HUES64 (cell line): ENCODE measurements around the gene MAST2.
"Not testable (repeated sequence)": the region's sequence is repeated elsewhere in the genome, so short reads cannot be mapped to it uniquely, and the experiment has no call there.

ENCODE experiments used
- H3K27ac ChIP-seq: 2 replicates; pipeline ENCODE4 v1.7.0; 2013; ENCODE audit warnings: low read depth, low read length, inconsistent platforms
- H3K27me3 ChIP-seq: 2 replicates; pipeline ENCODE4 v1.6.1; 2013; ENCODE audit warnings: mild to moderate bottlenecking, low read length; ENCODE audit not compliant: insufficient read depth
- H3K36me3 ChIP-seq: 2 replicates; pipeline ENCODE4 v1.6.1; 2013; ENCODE audit warnings: mild to moderate bottlenecking, low read length; ENCODE audit not compliant: insufficient read depth
- H3K4me1 ChIP-seq: 2 replicates; pipeline ENCODE4 v1.6.1; 2013; ENCODE audit warnings: mild to moderate bottlenecking, low read length, moderate library complexity; ENCODE audit not compliant: insufficient read depth
- H3K4me3 ChIP-seq: 2 replicates; pipeline ENCODE4 v1.5.1; 2013; ENCODE audit warnings: mild to moderate bottlenecking, low read length, moderate library complexity
- H3K9ac ChIP-seq: 2 replicates; pipeline ENCODE4 v1.6.1; 2013; ENCODE audit warnings: mild to moderate bottlenecking, low read depth, low read length
- H3K9me3 ChIP-seq: 2 replicates; pipeline ENCODE4 v1.6.1; 2013; ENCODE audit warnings: low read depth, low read length; ENCODE audit not compliant: insufficient read depth
- WGBS: fragments of 150-250, 120-280 bp; methylation state at CpG from one replicate; pipeline ENCODE4 v1.1.7; 2013; ENCODE audit warnings: missing lambda C conversion rate; 5-methylcytosine and 5-hydroxymethylcytosine counted together

MAST2 gene

GRCh38 chr1:45924736-45925135, 121.3 kb downstream of the MAST2 start:
- Histone ChIP-seq H3K4me1 (peaks cover 48% of the 10 kb centered on the region), H3K9me3 (no peaks in the 10 kb centered on the region), H3K36me3 (no peaks in the 10 kb centered on the region), H3K27ac (no peak overlapping the region), H3K9ac (no peak overlapping the region), H3K4me3 (no peak overlapping the region), H3K27me3 (no peaks in the 10 kb centered on the region)
- 85% methylated on average over 1 of the region's 1 CpG for WGBS

GRCh38 chr1:45925728-45926287, 122.4 kb downstream of the MAST2 start:
- H3K4me3 ChIP-seq = peak overlapping the region; percentile 41; the same call in 1 of the 2 replicates
- H3K36me3 ChIP-seq = no peaks in the 10 kb centered on the region
- no peak overlapping the region for H3K9ac ChIP-seq
- H3K9me3 ChIP-seq = no peaks in the 10 kb centered on the region
- 84% methylated on average over 2 of the region's 2 CpGs for WGBS
- H3K27ac ChIP-seq = peak overlapping the region; percentile 80; the same call in 1 of the 2 replicates
- peaks cover 57% of the 10 kb centered on the region for H3K4me1 ChIP-seq
- H3K27me3 ChIP-seq = no peaks in the 10 kb centered on the region

GRCh38 chr1:45926330-45926729, 122.9 kb downstream of the MAST2 start:
- no peaks in the 10 kb centered on the region for H3K27me3 ChIP-seq
- peak overlapping the region; percentile 80; the same call in 1 of the 2 replicates for H3K27ac ChIP-seq
- H3K9ac ChIP-seq = peak overlapping the region; percentile 44
- H3K9me3 ChIP-seq = no peaks in the 10 kb centered on the region
- WGBS = 21% methylated on average over 2 of the region's 2 CpGs
- H3K4me3 ChIP-seq = peak overlapping the region; percentile 41
- peaks cover 57% of the 10 kb centered on the region for H3K4me1 ChIP-seq
- no peaks in the 10 kb centered on the region for H3K36me3 ChIP-seq

- 2% methylated on average over 14 of the region's 14 CpGs for WGBS
- not testable (repeated sequence) for H3K36me3 ChIP-seq, H3K9me3 ChIP-seq, H3K27me3 ChIP-seq
- Histone ChIP-seq H3K9ac (0 out of 2 replicates have a peak overlapping the region, but pooled peaks have one; percentile 1), H3K4me1 (peaks cover 57% of the 10 kb centered on the region), H3K4me3 (peak overlapping the region; percentile 41), H3K27ac (peak overlapping the region; percentile 74; the same call in 1 of the 2 replicates)
Observed at GRCh38 chr1:45927231-45927915, 124.0 kb downstream of the MAST2 start.

GRCh38 chr1:45928486-45929205, 125.2 kb downstream of the MAST2 start:
- Histone ChIP-seq H3K9ac (no peak overlapping the region), H3K4me3 (no peak overlapping the region), H3K27me3 (no peaks in the 10 kb centered on the region), H3K9me3 (no peaks in the 10 kb centered on the region), H3K27ac (peak overlapping the region; percentile 74), H3K4me1 (peaks cover 57% of the 10 kb centered on the region), H3K36me3 (no peaks in the 10 kb centered on the region)
- WGBS = 84% methylated on average over 3 of the region's 3 CpGs

GRCh38 chr1:45929257-45929687, 125.9 kb downstream of the MAST2 start:
- Histone ChIP-seq H3K27ac (peak overlapping the region; percentile 74), H3K36me3 (no peaks in the 10 kb centered on the region), H3K4me3 (no peak overlapping the region), H3K9ac (no peak overlapping the region), H3K9me3 (no peaks in the 10 kb centered on the region), H3K4me1 (peaks cover 57% of the 10 kb centered on the region), H3K27me3 (no peaks in the 10 kb centered on the region)
- 0% methylated on average over 2 of the region's 2 CpGs for WGBS

- Histone ChIP-seq H3K27me3 (no peaks in the 10 kb centered on the region), H3K9me3 (no peaks in the 10 kb centered on the region), H3K27ac (no peak overlapping the region), H3K36me3 (no peaks in the 10 kb centered on the region), H3K4me1 (peaks cover 46% of the 10 kb centered on the region), H3K9ac (no peak overlapping the region), H3K4me3 (no peak overlapping the region)
- WGBS = 93% methylated on average over 5 of the region's 7 CpGs
Observed at GRCh38 chr1:45930258-45931150, 127.1 kb downstream of the MAST2 start.

GRCh38 chr1:45932205-45932604, 128.8 kb downstream of the MAST2 start:
- H3K4me3 ChIP-seq, H3K9ac ChIP-seq, H3K36me3 ChIP-seq, H3K9me3 ChIP-seq, H3K27me3 ChIP-seq, H3K27ac ChIP-seq: not testable (repeated sequence)
- WGBS = 93% methylated on average over 6 of the region's 6 CpGs
- H3K4me1 ChIP-seq = peaks cover 45% of the 10 kb centered on the region

- H3K36me3 ChIP-seq = no peaks in the 10 kb centered on the region
- H3K9ac ChIP-seq = no peak overlapping the region
- no peaks in the 10 kb centered on the region for H3K9me3 ChIP-seq
- no peaks in the 10 kb centered on the region for H3K27me3 ChIP-seq
- no peak overlapping the region for H3K4me3 ChIP-seq
- WGBS = 97% methylated on average over 3 of the region's 3 CpGs
- H3K4me1 ChIP-seq = peaks cover 21% of the 10 kb centered on the region
- no peak overlapping the region for H3K27ac ChIP-seq
Observed at GRCh38 chr1:45934947-45935346, 131.5 kb downstream of the MAST2 start.

GRCh38 chr1:45938029-45938428, 134.6 kb downstream of the MAST2 start:
- Histone ChIP-seq H3K9ac (no peak overlapping the region), H3K27ac (no peak overlapping the region)

More at GRCh38 chr1:45938029-45938428, 134.6 kb downstream of the MAST2 start:
- Histone ChIP-seq H3K27me3 (no peaks in the 10 kb centered on the region), H3K9me3 (no peaks in the 10 kb centered on the region), H3K4me1 (peaks cover 24% of the 10 kb centered on the region), H3K36me3 (no peaks in the 10 kb centered on the region), H3K4me3 (no peak overlapping the region)
